Stimulated activated CD4-positive, alpha-beta T cell treated with anti-CD3 and anti-CD28 coated beads, Interleukin-12 subunit alpha, Interleukin-12 subunit beta, amount 100 ng/mL, for 4 hours (primary cell): Measurements from ENCODE around the gene TRAF7.

Experiments used
- DNase-seq: peaks from one replicate; pipeline ENCODE4 v3.0.0-alpha.2; 2020

TRAF7 gene

GRCh38 chr16:2166263-2167067, 10.9 kb downstream of the TRAF7 start:
- DNase-seq, result no peak

DNA sequence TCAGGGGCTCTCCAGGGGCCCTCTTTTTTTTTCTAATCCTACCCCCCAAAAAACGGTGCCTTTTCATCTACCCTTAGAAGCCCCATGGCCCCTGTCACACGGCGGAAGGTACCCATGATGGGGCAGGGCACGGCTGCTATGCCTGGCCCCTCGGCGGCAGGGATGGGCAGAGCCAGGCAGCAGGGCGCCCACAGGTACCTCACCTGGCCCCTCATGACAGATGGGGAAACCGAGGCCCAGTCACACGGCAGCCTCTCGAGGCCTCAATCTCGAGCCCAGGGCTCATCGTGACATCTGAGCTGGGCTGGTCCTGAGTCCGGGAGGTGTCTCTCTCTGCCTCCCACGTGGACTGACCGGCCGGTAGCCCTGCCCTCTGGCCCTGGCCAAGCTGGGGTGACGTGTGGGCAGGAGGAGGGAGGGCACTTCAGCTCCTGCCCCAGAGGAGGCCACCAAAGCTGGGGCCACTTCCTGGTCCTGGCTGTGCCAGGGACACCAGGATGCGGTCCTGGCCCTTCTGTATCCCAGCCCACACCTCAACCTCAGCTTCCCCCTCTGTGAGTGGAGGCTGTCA, 11.6 kb downstream of the TRAF7 start:
- DNase-seq, result no peak

DNA sequence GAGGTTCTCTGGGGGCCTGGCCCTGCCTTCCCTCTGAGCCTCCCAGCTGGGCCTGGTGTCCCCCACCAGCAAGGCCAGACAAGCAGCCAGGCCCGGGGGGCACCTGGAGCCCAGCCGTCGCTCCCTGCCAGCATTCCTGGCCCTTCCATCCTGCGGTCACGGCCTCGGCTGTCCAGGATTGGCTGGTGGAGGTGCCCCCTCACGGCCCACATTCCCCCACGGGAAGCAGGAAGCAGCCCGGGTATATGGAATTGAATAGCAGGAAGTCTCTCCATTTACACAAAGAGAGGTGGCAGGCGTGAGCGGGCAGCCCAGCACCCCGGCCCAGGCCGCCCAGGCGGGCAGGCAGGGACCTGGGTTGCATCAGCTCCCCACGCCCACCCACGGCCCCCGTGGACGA, 14.5 kb downstream of the TRAF7 start:
- DNase-seq, result no peak

GRCh38 chr16:2170587-2171435, 15.2 kb downstream of the TRAF7 start:
- DNase-seq, result no peak

- no peak for DNase-seq
Measured at GRCh38 chr16:2171601-2172178, 16.1 kb downstream of the TRAF7 start.

DNA sequence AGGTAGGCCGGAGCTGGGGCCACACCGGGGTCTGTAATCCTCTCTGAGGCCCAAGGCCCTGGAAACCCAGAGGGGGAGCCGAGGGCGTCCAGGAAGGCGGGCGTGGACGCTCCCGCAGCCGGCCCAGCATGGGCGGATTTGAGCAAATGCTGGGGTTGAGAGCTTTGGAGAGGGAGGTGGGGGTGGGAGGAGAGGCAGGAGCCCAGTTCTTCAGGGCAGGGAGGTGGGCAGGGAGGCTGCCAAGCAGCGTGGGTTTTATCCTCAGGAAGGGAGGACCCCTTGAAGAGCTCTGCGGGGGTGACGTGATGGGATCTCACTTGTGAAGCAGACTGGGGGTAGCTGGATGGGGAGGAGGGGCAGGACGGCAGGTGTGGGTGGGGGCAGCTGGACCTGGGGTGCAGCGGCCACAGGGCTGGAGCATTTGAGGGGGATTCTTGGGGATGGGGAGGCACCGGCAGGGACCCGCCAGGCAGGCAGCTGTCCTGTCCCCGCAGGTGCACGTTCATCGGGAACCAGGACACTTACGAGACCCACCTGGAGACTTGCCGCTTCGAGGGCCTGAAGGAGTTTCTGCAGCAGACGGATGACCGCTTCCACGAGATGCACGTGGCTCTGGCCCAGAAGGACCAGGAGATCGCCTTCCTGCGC, 17.2 kb downstream of the TRAF7 start:
- DNase-seq, result no peak

GRCh38 chr16:2173366-2173765, 17.8 kb downstream of the TRAF7 start:
- DNase-seq, result no peak

DNA sequence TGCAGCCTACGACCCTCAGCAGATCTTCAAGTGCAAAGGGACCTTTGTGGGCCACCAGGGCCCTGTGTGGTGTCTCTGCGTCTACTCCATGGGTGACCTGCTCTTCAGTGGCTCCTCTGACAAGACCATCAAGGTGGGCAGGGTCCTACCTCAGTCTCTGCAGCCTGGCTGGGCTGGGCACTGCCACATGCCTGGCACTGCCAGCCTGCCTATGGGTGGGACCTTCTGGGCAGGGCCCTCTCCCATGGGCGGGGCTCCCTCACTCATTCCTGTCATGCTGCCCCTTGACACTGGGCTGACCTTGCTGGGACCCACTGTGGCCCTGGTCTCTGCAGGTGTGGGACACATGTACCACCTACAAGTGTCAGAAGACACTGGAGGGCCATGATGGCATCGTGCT, 18.3 kb downstream of the TRAF7 start:
- no peak for DNase-seq

DNA sequence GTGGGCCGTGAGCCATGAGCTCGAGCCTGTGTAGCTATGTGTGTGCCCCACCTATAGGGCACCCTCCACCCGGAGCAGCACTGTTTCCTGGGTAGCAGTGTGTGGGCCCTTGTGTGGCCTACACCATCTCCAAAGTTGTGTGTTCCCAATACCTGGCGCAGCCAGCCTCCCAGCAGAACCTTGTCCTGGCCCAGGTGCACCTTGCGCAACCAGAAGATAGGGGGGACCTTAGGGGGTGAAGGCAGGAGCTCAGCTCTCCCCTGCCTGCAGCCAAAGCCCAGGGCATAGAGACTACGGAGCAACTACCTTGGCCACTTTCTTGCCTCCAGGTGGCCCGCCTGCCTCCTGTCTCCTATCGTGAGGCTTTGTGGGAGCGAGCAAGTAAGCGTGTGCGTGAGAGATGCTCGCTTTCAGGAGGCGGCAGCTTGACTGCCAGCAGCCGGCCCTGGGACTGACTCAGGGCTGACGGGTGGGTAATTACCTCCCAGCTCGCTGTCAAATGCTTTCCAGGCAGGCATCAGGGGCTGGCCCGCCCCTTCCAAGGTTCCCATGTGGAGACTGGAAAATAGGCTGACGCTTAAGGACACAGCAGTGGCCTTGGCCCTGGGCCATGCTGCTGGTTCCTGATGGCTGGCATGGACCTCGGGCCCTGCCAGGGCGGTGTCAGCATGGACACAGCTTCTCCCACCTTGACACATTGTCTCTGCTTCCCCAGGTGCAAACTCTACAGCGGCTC, 19.0 kb downstream of the TRAF7 start:
- DNase-seq, result no peak

- no peak for DNase-seq
Measured at GRCh38 chr16:2175454-2175853, 19.9 kb downstream of the TRAF7 start.

GRCh38 chr16:2176047-2176446, 20.5 kb downstream of the TRAF7 start:
- no peak for DNase-seq

DNA sequence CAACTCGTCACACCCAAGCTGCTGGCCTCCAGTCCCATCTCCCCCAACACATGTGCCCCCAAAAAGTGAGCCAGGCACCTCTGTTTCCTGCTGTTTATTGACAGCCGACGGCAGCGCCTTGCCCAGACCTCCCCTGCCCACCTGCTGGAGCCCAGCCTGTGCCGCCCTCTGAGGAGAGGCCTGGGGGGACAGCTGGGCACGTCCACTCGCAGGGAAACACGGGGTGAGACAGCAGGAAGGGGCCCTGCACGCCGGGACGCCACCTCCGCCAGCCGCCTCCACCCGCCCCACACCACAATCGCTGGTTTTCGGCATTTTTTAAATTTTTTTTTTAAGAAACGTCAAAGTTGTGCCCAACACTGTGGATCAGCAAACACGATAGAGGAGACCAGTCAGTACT, 21.5 kb downstream of the TRAF7 start:
- no peak for DNase-seq

GRCh38 chr16:2177561-2177960, 22.0 kb downstream of the TRAF7 start:
- DNase-seq, result no peak

GRCh38 chr16:2178321-2179106, 22.9 kb downstream of the TRAF7 start:
- DNase-seq, result peak; percentile 28

DNA sequence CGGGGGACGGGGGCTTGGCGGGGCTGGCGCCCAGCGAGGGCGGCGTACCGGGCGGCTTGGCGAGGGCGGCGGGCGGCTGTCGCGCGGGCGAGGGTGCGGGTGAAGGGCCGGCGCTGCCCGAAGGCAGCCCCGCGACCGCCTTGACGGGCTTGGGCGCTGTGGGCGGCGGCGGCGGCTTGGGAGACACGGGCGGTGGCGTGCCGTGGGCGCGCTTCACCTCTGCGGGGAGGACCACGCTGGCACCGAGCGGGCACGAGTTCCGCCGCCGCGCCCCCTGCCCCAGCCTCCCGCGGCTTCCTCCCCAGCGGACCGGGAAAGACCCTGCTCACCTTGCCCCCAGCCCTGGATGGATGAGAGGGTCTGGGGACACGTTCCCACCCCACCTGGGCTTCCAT, 23.5 kb downstream of the TRAF7 start:
- no peak for DNase-seq

GRCh38 chr16:2179576-2179975, 24.0 kb downstream of the TRAF7 start:
- no peak for DNase-seq

- no peak for DNase-seq
Measured at GRCh38 chr16:2180461-2180860, 24.9 kb downstream of the TRAF7 start.

- no peak for DNase-seq
Measured at GRCh38 chr16:2180962-2181923, 25.7 kb downstream of the TRAF7 start.

- DNase-seq, result no peak
Measured at GRCh38 chr16:2181952-2182351, 26.4 kb downstream of the TRAF7 start.

DNA sequence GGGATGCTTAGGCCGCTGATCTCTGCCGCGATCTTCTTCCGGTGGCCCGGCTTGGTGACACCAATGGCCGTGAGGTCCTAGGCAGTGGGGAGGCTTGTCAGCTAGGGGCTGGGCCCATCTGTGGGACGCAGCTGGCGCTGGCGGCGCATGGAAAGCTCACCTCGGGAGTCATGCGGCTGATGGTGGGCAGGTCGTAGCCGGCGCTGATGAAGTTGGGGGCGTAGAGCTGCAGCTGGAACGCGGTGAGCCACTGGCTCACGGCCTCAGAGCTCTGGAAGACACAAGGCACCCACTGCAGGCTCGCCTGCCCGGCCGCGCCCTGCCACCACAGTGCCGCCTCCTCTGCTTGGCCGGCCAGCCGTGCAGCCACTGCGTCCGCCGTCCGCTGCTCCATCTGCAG, 28.1 kb downstream of the TRAF7 start:
- DNase-seq, result no peak
